Measurements from ENCODE around the gene MINDY4. TPM values are rescaled to one million over a fixed set of nuclear protein-coding genes. Genes with fewer than 3 reads are reported as not detected.

MINDY4 gene
- total RNA-seq, 2 experiments from 2014 or later, result 1.2 to 1.4 TPM

- no peak overlapping the region for H3K27ac Mint-ChIP-seq
- CTCF ChIA-PET, result no interaction called here
- no peaks in the 10 kb centered on the region for H3K4me1 Mint-ChIP-seq (ENCODE audit: low read depth)
- no peaks in the 10 kb centered on the region for H3K36me3 Mint-ChIP-seq (ENCODE audit: low read depth)
- H3K9me3 Mint-ChIP-seq, result peaks cover 3% of the 10 kb centered on the region
- H3K4me3 Mint-ChIP-seq, result no peak overlapping the region
- DNase-seq, result no peak
- intact Hi-C loops (cut with micrococcal nuclease), result no loop called here
- no peaks in the 10 kb centered on the region for H3K27me3 Mint-ChIP-seq (ENCODE audit: low read depth)
Observed at GRCh38 chr7:30873207-30873606, 102.0 kb downstream of the MINDY4 start.

GRCh38 chr7:30873656-30874055 lies 102.4 kb downstream of the MINDY4 start:
- CTCF ChIA-PET, result no interaction called here
- Mint-ChIP-seq H3K36me3 (ENCODE audit: low read depth) (no peaks in the 10 kb centered on the region), H3K4me3 (no peak overlapping the region), H3K27me3 (ENCODE audit: low read depth) (no peaks in the 10 kb centered on the region), H3K4me1 (ENCODE audit: low read depth) (no peaks in the 10 kb centered on the region), H3K27ac (no peak overlapping the region), H3K9me3 (peaks cover 3% of the 10 kb centered on the region)
- DNase-seq, result no peak
- intact Hi-C loops (cut with micrococcal nuclease), result no loop called here

- no peaks in the 10 kb centered on the region for H3K36me3 Mint-ChIP-seq (ENCODE audit: low read depth)
- no peak for DNase-seq
- H3K27me3 Mint-ChIP-seq (ENCODE audit: low read depth), result no peaks in the 10 kb centered on the region
- H3K4me3 Mint-ChIP-seq, result no peak overlapping the region
- H3K4me1 Mint-ChIP-seq (ENCODE audit: low read depth), result no peaks in the 10 kb centered on the region
- intact Hi-C loops (cut with micrococcal nuclease), result no loop called here
- peaks cover 3% of the 10 kb centered on the region for H3K9me3 Mint-ChIP-seq
- no peak overlapping the region for H3K27ac Mint-ChIP-seq
- CTCF ChIA-PET, result no interaction called here
Observed at GRCh38 chr7:30874656-30875302, 103.6 kb downstream of the MINDY4 start.

GRCh38 chr7:30877015-30877769 lies 106.0 kb downstream of the MINDY4 start:
- CTCF ChIA-PET, result interaction anchor here (1.4 kb wide), 1 partner anchor 61 kb away, joined by 7 read pairs; no protein-coding TSS in a partner anchor
- no peak overlapping the region for H3K27ac Mint-ChIP-seq
- H3K4me1 Mint-ChIP-seq (ENCODE audit: low read depth), result no peaks in the 10 kb centered on the region
- no peaks in the 10 kb centered on the region for H3K36me3 Mint-ChIP-seq (ENCODE audit: low read depth)
- H3K4me3 Mint-ChIP-seq, result no peak overlapping the region
- DNase-seq, result no peak
- peaks cover 3% of the 10 kb centered on the region for H3K9me3 Mint-ChIP-seq
- intact Hi-C loops (cut with micrococcal nuclease), result no loop called here
- H3K27me3 Mint-ChIP-seq (ENCODE audit: low read depth), result no peaks in the 10 kb centered on the region

- Mint-ChIP-seq H3K27ac (no peak overlapping the region), H3K9me3 (peaks cover 3% of the 10 kb centered on the region), H3K4me3 (no peak overlapping the region), H3K27me3 (ENCODE audit: low read depth) (no peaks in the 10 kb centered on the region), H3K4me1 (ENCODE audit: low read depth) (no peaks in the 10 kb centered on the region), H3K36me3 (ENCODE audit: low read depth) (no peaks in the 10 kb centered on the region)
- intact Hi-C loops (cut with micrococcal nuclease), result no loop called here
- no peak for DNase-seq
- CTCF ChIA-PET, result interaction anchor here (1.4 kb wide), 1 partner anchor 61 kb away, joined by 7 read pairs; no protein-coding TSS in a partner anchor
Observed at GRCh38 chr7:30877993-30878392, 106.8 kb downstream of the MINDY4 start.

GRCh38 chr7:30879139-30880124 lies 108.2 kb downstream of the MINDY4 start:
- H3K27ac Mint-ChIP-seq, result no peak overlapping the region
- H3K4me1 Mint-ChIP-seq (ENCODE audit: low read depth), result no peaks in the 10 kb centered on the region
- DNase-seq, result no peak
- no peak overlapping the region for H3K4me3 Mint-ChIP-seq
- H3K9me3 Mint-ChIP-seq, result peaks cover 3% of the 10 kb centered on the region
- H3K36me3 Mint-ChIP-seq (ENCODE audit: low read depth), result no peaks in the 10 kb centered on the region
- intact Hi-C loops (cut with micrococcal nuclease), result no loop called here
- no peaks in the 10 kb centered on the region for H3K27me3 Mint-ChIP-seq (ENCODE audit: low read depth)
- CTCF ChIA-PET, result no interaction called here

- Mint-ChIP-seq H3K4me3 (no peak overlapping the region), H3K27ac (no peak overlapping the region), H3K4me1 (ENCODE audit: low read depth) (no peaks in the 10 kb centered on the region), H3K27me3 (ENCODE audit: low read depth) (no peaks in the 10 kb centered on the region), H3K9me3 (no peaks in the 10 kb centered on the region), H3K36me3 (ENCODE audit: low read depth) (no peaks in the 10 kb centered on the region)
- intact Hi-C loops (cut with micrococcal nuclease), result no loop called here
- DNase-seq, result no peak
- CTCF ChIA-PET, result no interaction called here
Observed at GRCh38 chr7:30880125-30880720, 109.0 kb downstream of the MINDY4 start.

GRCh38 chr7:30880941-30881340 lies 109.7 kb downstream of the MINDY4 start:
- Mint-ChIP-seq H3K36me3 (ENCODE audit: low read depth) (no peaks in the 10 kb centered on the region), H3K9me3 (no peaks in the 10 kb centered on the region), H3K27ac (no peak overlapping the region), H3K4me1 (ENCODE audit: low read depth) (no peaks in the 10 kb centered on the region), H3K27me3 (ENCODE audit: low read depth) (no peaks in the 10 kb centered on the region), H3K4me3 (no peak overlapping the region)
- intact Hi-C loops (cut with micrococcal nuclease), result no loop called here
- no peak for DNase-seq
- CTCF ChIA-PET, result no interaction called here

GRCh38 chr7:30881448-30881847 lies 110.2 kb downstream of the MINDY4 start:
- no peaks in the 10 kb centered on the region for H3K36me3 Mint-ChIP-seq (ENCODE audit: low read depth)
- intact Hi-C loops (cut with micrococcal nuclease), result no loop called here
- no peaks in the 10 kb centered on the region for H3K9me3 Mint-ChIP-seq
- CTCF ChIA-PET, result no interaction called here
- DNase-seq, result no peak
- no peak overlapping the region for H3K4me3 Mint-ChIP-seq
- no peaks in the 10 kb centered on the region for H3K27me3 Mint-ChIP-seq (ENCODE audit: low read depth)
- H3K27ac Mint-ChIP-seq, result no peak overlapping the region
- no peaks in the 10 kb centered on the region for H3K4me1 Mint-ChIP-seq (ENCODE audit: low read depth)

- Mint-ChIP-seq H3K4me3 (no peak overlapping the region), H3K9me3 (no peaks in the 10 kb centered on the region), H3K27me3 (ENCODE audit: low read depth) (no peaks in the 10 kb centered on the region), H3K27ac (no peak overlapping the region), H3K4me1 (ENCODE audit: low read depth) (no peaks in the 10 kb centered on the region), H3K36me3 (ENCODE audit: low read depth) (no peaks in the 10 kb centered on the region)
- CTCF ChIA-PET, result no interaction called here
- intact Hi-C loops (cut with micrococcal nuclease), result no loop called here
- no peak for DNase-seq
Observed at GRCh38 chr7:30884881-30885280, 113.7 kb downstream of the MINDY4 start.

- H3K4me3 Mint-ChIP-seq, result no peak overlapping the region
- H3K36me3 Mint-ChIP-seq (ENCODE audit: low read depth), result no peaks in the 10 kb centered on the region
- H3K27me3 Mint-ChIP-seq (ENCODE audit: low read depth), result no peaks in the 10 kb centered on the region
- DNase-seq, result no peak
- H3K4me1 Mint-ChIP-seq (ENCODE audit: low read depth), result no peaks in the 10 kb centered on the region
- intact Hi-C loops (cut with micrococcal nuclease), result no loop called here
- no peaks in the 10 kb centered on the region for H3K9me3 Mint-ChIP-seq
- H3K27ac Mint-ChIP-seq, result no peak overlapping the region
- CTCF ChIA-PET, result no interaction called here
Observed at GRCh38 chr7:30886608-30887011, 115.4 kb downstream of the MINDY4 start.

- CTCF ChIA-PET, result interaction anchor here (0.7 to 1.5 kb wide), 2 partner anchors 51 to 54 kb away, joined by 3 to 5 read pairs; no protein-coding TSS in a partner anchor
- Mint-ChIP-seq H3K27ac (no peak overlapping the region), H3K27me3 (ENCODE audit: low read depth) (no peaks in the 10 kb centered on the region), H3K36me3 (ENCODE audit: low read depth) (no peaks in the 10 kb centered on the region), H3K4me3 (no peak overlapping the region), H3K4me1 (ENCODE audit: low read depth) (no peaks in the 10 kb centered on the region), H3K9me3 (no peaks in the 10 kb centered on the region)
- intact Hi-C loops (cut with micrococcal nuclease), result no loop called here
- DNase-seq, result no peak
Observed at GRCh38 chr7:30887464-30887872, 116.3 kb downstream of the MINDY4 start.

Measured in activated naive CD4-positive, alpha-beta T cell treated with anti-CD3 and anti-CD28 coated beads for 36 hours (primary cell).